22Rv1 (cell line): ENCODE measurements around the gene ADGRB2.
A peak's percentile ranks its signal among the peaks of the same experiment; 100 is the strongest.

ENCODE experiments used
- H3K27ac ChIP-seq: fragments of 450-650 bp; 2 replicates; pipeline ENCODE4 v1.5.1; 2017
- CTCF ChIP-seq: fragments of 450-650 bp; IDR thresholded peaks from 2 replicates; pipeline ENCODE4 v1.5.1; 2017; ENCODE audit warnings: mild to moderate bottlenecking
- ZFX ChIP-seq: fragments of 450-650 bp; IDR thresholded peaks from 2 replicates; pipeline ENCODE4 v1.6.1; 2017; ENCODE audit warnings: antibody characterized with exemption, borderline replicate concordance

ADGRB2 gene

DNA sequence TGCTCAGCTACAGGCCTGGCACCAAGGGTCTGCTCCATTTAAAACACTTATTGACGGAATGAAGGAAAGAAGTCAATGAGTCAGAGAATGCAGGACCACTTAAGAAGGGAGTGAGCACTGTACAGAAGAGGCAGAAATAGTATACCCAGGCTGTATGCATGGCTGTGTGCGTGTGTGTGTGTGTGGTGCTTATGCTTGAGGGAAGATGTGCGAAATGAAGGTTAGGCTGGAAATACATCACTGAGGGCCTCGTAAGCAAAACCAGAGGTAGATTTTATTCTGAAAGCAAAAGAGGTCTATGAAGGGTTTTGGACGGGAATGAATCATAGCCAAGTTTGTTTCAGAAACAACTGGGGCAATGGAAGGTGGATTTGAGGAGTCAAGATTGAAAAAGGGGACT lies 9.7 kb upstream of the ADGRB2 start:
- no peak for TF ChIP-seq ZFX
- TF ChIP-seq CTCF = no peak

DNA sequence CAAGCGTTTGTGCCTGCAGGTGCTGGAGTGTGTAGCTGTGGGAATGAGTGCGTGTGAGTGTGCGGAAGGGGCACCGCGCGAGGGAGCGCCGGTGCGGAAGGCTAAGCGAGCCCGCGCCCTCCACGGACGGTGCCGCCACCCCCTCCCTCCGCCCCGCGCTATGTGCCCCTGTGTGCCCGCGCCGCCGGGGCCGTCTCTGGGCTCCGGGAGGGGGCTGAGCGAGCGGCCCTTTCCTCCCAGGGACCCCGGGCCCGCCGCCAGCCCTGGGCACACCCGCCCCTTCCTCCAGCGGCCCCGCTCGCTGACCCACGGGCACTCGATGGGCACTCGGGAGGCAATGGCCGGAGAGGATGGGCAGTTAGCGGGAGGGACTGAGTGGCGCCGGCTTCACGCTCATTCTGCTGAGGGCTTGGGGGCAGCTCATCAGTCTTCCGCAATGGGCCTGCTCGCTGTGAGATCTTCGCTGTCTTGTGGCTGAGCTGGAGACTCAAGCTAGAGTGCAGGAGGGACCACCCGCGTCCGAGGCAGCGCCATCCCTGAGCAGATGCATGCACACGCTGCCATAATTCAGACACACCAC lies 8.6 kb upstream of the ADGRB2 start:
- no peak overlapping the region for H3K27ac ChIP-seq
- TF ChIP-seq CTCF = no peak
- no peak for TF ChIP-seq ZFX

More for the DNA sequence above, 9.7 kb upstream of the ADGRB2 start:
- no peak overlapping the region for H3K27ac ChIP-seq

- TF ChIP-seq CTCF = no peak
- no peak for TF ChIP-seq ZFX
- H3K27ac ChIP-seq = no peak overlapping the region
Measured at GRCh38 chr1:31771891-31772668, 7.9 kb upstream of the ADGRB2 start.

GRCh38 chr1:31769720-31770390 lies 5.7 kb upstream of the ADGRB2 start:
- TF ChIP-seq ZFX = no peak
- TF ChIP-seq CTCF = no peak
- peak overlapping the region; percentile 71 for H3K27ac ChIP-seq

- peak overlapping the region; percentile 71 for H3K27ac ChIP-seq
- TF ChIP-seq CTCF (no peak), ZFX (no peak)
Measured at GRCh38 chr1:31768939-31769704, 5.0 kb upstream of the ADGRB2 start.

- no peak for TF ChIP-seq CTCF
- no peak for TF ChIP-seq ZFX
- H3K27ac ChIP-seq = peak overlapping the region; percentile 71
Measured at GRCh38 chr1:31768407-31768907, 4.3 kb upstream of the ADGRB2 start.
